HG02981 (cell line): ENCODE data around the gene IGLON5.
A peak's percentile ranks its signal among the peaks of the same experiment; 100 is the strongest.

ENCODE experiments used
- ATAC-seq: cut with Tn5 transposase; IDR thresholded peaks from one replicate; pipeline ENCODE4 v1.9.1; 2021; ENCODE audit warnings: mild to moderate bottlenecking, moderate library complexity; ENCODE audit not compliant: unreplicated experiment

The IGLON5 gene

GRCh38 chr19:51337861-51338562, 26.6 kb downstream of the IGLON5 start:
- ATAC-seq, result no peak

- ATAC-seq, result peak; percentile 64
Measured at GRCh38 chr19:51338563-51339312, 27.3 kb downstream of the IGLON5 start.

GRCh38 chr19:51339313-51339686, 27.9 kb downstream of the IGLON5 start:
- no peak for ATAC-seq

- ATAC-seq, result peak; percentile 46
Measured at GRCh38 chr19:51339687-51340656, 28.5 kb downstream of the IGLON5 start.

- no peak for ATAC-seq
Measured at GRCh38 chr19:51341066-51341465, 29.6 kb downstream of the IGLON5 start.

- ATAC-seq, result no peak
Measured at GRCh38 chr19:51341976-51342580, 30.6 kb downstream of the IGLON5 start, which contains the start of gene VSIG10L. Gene VSIG10L, minus strand, starts transcription at chr19:51342139. Its CDS starts 15 bp downstream, at chr19:51342124.

GRCh38 chr19:51342631-51343569, 31.5 kb downstream of the IGLON5 start:
- ATAC-seq, result no peak

- ATAC-seq, result no peak
Measured at GRCh38 chr19:51345076-51345620, 33.7 kb downstream of the IGLON5 start.

- ATAC-seq, result no peak
Measured at GRCh38 chr19:51346742-51347141, 35.3 kb downstream of the IGLON5 start.

- no peak for ATAC-seq
Measured at GRCh38 chr19:51347209-51347928, 35.9 kb downstream of the IGLON5 start.

GRCh38 chr19:51351266-51351990, 40.0 kb downstream of the IGLON5 start:
- ATAC-seq, result no peak

GRCh38 chr19:51352783-51353360, 41.4 kb downstream of the IGLON5 start:
- no peak for ATAC-seq

GRCh38 chr19:51354103-51354741, 42.8 kb downstream of the IGLON5 start:
- no peak for ATAC-seq

- no peak for ATAC-seq
Measured at GRCh38 chr19:51354742-51355148, 43.3 kb downstream of the IGLON5 start.

- no peak for ATAC-seq
Measured at GRCh38 chr19:51356159-51356801, 44.8 kb downstream of the IGLON5 start.

- no peak for ATAC-seq
Measured at GRCh38 chr19:51357952-51358351, 46.5 kb downstream of the IGLON5 start.

GRCh38 chr19:51359294-51359693, 47.9 kb downstream of the IGLON5 start:
- ATAC-seq, result no peak
